ENCODE measurements around the gene HILPDA. TPM values are rescaled to one million over a fixed set of nuclear protein-coding genes. Genes with fewer than 3 reads are reported as not detected.
"Not testable (repeated sequence)": the region's sequence is repeated elsewhere in the genome, so short reads cannot be mapped to it uniquely, and the experiment has no call there.

The HILPDA gene
- total RNA-seq, 2 experiments from 2014 or later: 24.1 to 26.2 TPM

- DNase-seq (peak; percentile 96), ATAC-seq (peak; percentile 92)
- Mint-ChIP-seq H3K4me3 (peak within 1 kb of the TSS; percentile 94), H3K27ac (peak within 1 kb of the TSS; percentile 99), H3K36me3 (ENCODE audit: low read depth) (peaks cover 23% of the 10 kb centered on the region), H3K4me1 (ENCODE audit: low read depth) (peaks cover 27% of the 10 kb centered on the region)
- ChIA-PET POLR2A (interaction anchor here (1.4 kb wide), 1 partner anchor 23 kb away, joined by 5 read pairs; no protein-coding TSS in a partner anchor), CTCF (interaction anchor here (1.1 to 4.8 kb wide), 5 partner anchors 16 to 386 kb away, joined by 3 to 34 read pairs (median 3); partner anchors contain the start of genes ATP6V1F and HILPDA)
- not testable (repeated sequence) for H3K9me3 Mint-ChIP-seq (ENCODE audit: insufficient read depth); H3K27me3 Mint-ChIP-seq (ENCODE audit: low read depth)
These were observed 21.0 kb downstream of the HILPDA start, which contains the start of gene METTL2B for GRCh38 chr7:128476402-128477335. Gene METTL2B (plus strand): TSS chr7:128476748. CDS start chr7:128476766, 18 bp downstream.

- H3K27me3 Mint-ChIP-seq (ENCODE audit: low read depth); H3K9me3 Mint-ChIP-seq (ENCODE audit: insufficient read depth); DNase-seq: not testable (repeated sequence)
- H3K4me3 Mint-ChIP-seq: peak overlapping the region; percentile 94
- ChIA-PET CTCF (interaction anchor here (1.1 to 4.8 kb wide), 4 partner anchors 17 to 385 kb away, joined by 3 to 34 read pairs (median 6); partner anchors contain the start of genes ATP6V1F and HILPDA), POLR2A (interaction anchor here (1.4 kb wide), 1 partner anchor 23 kb away, joined by 5 read pairs; no protein-coding TSS in a partner anchor)
- H3K4me1 Mint-ChIP-seq (ENCODE audit: low read depth): peaks cover 27% of the 10 kb centered on the region
- peak; percentile 4 for ATAC-seq
- H3K27ac Mint-ChIP-seq: peak overlapping the region; percentile 99
- H3K36me3 Mint-ChIP-seq (ENCODE audit: low read depth): peaks cover 23% of the 10 kb centered on the region
These were observed 21.6 kb downstream of the HILPDA start for GRCh38 chr7:128477336-128477690.

DNA sequence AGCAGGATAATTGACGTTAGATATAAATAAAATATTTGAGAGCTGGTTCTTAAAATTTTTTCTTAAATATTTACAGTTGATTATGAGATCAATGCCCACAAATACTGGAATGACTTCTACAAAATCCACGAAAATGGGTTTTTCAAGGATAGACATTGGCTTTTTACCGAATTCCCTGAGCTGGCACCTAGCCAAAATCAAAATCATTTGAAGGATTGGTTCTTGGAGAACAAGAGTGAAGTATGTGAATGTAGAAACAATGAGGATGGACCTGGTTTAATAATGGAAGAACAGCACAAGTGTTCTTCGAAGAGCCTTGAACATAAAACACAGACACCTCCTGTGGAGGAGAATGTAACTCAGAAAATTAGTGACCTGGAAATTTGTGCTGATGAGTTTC is 23.4 kb downstream of the HILPDA start:
- Mint-ChIP-seq H3K4me1 (ENCODE audit: low read depth) (peaks cover 27% of the 10 kb centered on the region), H3K36me3 (ENCODE audit: low read depth) (peaks cover 27% of the 10 kb centered on the region)
- H3K27me3 Mint-ChIP-seq (ENCODE audit: low read depth); DNase-seq; POLR2A ChIA-PET; H3K9me3 Mint-ChIP-seq (ENCODE audit: insufficient read depth); H3K4me3 Mint-ChIP-seq; H3K27ac Mint-ChIP-seq; ATAC-seq: not testable (repeated sequence)
- CTCF ChIA-PET: interaction anchor here (1.3 kb wide), 1 partner anchor 18 kb away, joined by 3 read pairs; no protein-coding TSS in a partner anchor

DNA sequence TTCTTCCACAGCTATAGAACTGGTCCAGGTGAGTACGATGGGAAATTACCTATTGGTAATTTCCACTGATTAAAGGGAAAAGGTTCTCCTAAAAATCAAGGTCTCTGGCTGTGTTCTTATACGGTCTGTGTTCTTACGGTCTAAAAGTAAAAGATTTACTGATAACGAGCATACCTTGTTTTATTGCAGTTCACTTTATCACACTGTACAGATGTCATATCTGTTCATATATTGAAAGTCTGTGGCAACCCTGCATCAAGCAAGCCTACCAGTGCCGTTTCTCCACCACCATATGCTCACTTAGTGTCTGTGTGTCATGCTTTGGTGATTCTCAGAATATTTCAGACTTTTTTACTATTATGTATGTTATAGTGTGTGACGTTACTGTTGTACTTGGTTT is 32.5 kb downstream of the HILPDA start:
- POLR2A ChIA-PET; H3K27ac Mint-ChIP-seq; H3K9me3 Mint-ChIP-seq (ENCODE audit: insufficient read depth); H3K4me3 Mint-ChIP-seq; H3K27me3 Mint-ChIP-seq (ENCODE audit: low read depth); CTCF ChIA-PET; DNase-seq; ATAC-seq; H3K4me1 Mint-ChIP-seq (ENCODE audit: low read depth): not testable (repeated sequence)
- peaks cover 29% of the 10 kb centered on the region for H3K36me3 Mint-ChIP-seq (ENCODE audit: low read depth)

- ATAC-seq: no peak
- DNase-seq: no peak
- Mint-ChIP-seq H3K27ac (no peak overlapping the region), H3K27me3 (ENCODE audit: low read depth) (no peaks in the 10 kb centered on the region), H3K9me3 (ENCODE audit: insufficient read depth) (no peaks in the 10 kb centered on the region), H3K4me1 (ENCODE audit: low read depth) (no peaks in the 10 kb centered on the region), H3K4me3 (no peak overlapping the region), H3K36me3 (ENCODE audit: low read depth) (peaks cover 25% of the 10 kb centered on the region)
- ChIA-PET POLR2A (no interaction called here), CTCF (no interaction called here)
These were observed 41.7 kb downstream of the HILPDA start for GRCh38 chr7:128497405-128497804.

DNA sequence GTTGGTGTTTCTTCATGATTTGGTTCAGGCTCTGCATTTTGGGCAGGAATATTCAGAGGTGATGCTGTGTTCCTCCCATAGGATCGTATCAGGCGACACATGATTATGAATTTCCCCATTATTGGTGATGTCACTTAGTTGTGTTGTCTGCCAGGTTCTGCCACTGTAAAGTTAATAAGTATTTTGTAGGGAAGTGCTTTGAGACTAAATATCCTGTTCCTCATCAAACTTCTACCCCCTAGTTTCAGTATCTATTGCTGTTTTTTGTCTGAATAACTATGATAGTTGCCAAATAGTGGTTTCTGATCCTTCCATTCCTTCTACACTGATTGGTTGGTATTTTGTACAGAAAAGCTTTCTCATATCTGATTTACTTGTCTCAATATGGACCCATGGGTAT is 49.7 kb downstream of the HILPDA start:
- POLR2A ChIA-PET; H3K27ac Mint-ChIP-seq; H3K4me3 Mint-ChIP-seq; H3K27me3 Mint-ChIP-seq (ENCODE audit: low read depth); H3K9me3 Mint-ChIP-seq (ENCODE audit: insufficient read depth); DNase-seq; ATAC-seq: not testable (repeated sequence)
- Mint-ChIP-seq H3K4me1 (ENCODE audit: low read depth) (peaks cover 20% of the 10 kb centered on the region), H3K36me3 (ENCODE audit: low read depth) (peaks cover 15% of the 10 kb centered on the region)
- CTCF ChIA-PET: interaction anchor here (0.7 kb wide), 1 partner anchor 78 kb away, joined by 3 read pairs; no protein-coding TSS in a partner anchor

- ATAC-seq: peak; percentile 57
- H3K9me3 Mint-ChIP-seq (ENCODE audit: insufficient read depth); H3K27ac Mint-ChIP-seq; POLR2A ChIA-PET; H3K4me3 Mint-ChIP-seq; H3K27me3 Mint-ChIP-seq (ENCODE audit: low read depth); CTCF ChIA-PET; DNase-seq; H3K36me3 Mint-ChIP-seq (ENCODE audit: low read depth): not testable (repeated sequence)
- peaks cover 20% of the 10 kb centered on the region for H3K4me1 Mint-ChIP-seq (ENCODE audit: low read depth)
These were observed 51.1 kb downstream of the HILPDA start for GRCh38 chr7:128506819-128507218.

DNA sequence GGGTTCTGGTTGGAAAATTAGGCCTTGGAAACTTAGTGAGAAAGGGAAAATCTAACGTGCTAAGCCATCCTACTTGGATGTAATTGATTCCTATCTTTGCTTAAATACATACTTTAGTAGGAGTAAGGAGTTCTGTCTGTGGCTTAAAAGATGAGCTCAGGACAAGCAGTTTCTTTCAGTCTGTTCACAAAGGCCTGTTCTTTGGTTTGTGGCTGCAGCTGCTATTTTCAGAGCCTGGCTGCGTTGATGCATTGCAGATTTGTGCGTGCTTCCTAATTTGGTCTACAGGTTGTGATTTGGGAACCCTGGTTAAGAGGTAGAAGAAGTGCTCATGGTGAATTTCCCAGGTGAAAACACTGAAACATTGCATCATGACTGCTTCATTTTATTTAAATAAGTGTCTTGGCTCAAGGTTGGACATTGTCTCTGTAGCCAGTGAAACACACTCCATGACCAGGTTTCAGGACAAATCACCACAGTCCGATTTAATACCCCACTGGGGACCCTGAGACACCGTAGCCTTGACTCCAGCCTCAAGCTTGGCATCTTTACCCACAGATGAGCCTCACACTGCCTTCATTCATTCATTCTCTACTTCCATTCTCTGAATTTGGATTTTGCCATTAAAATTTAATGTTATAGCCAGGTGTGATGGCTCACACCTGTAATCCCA is 51.8 kb downstream of the HILPDA start:
- H3K4me1 Mint-ChIP-seq (ENCODE audit: low read depth): peaks cover 20% of the 10 kb centered on the region
- H3K9me3 Mint-ChIP-seq (ENCODE audit: insufficient read depth); POLR2A ChIA-PET; H3K36me3 Mint-ChIP-seq (ENCODE audit: low read depth); ATAC-seq; DNase-seq; H3K27me3 Mint-ChIP-seq (ENCODE audit: low read depth); H3K4me3 Mint-ChIP-seq: not testable (repeated sequence)
- CTCF ChIA-PET: interaction anchor here (1.5 kb wide), 1 partner anchor 80 kb away, joined by 3 read pairs; no protein-coding TSS in a partner anchor
- peak overlapping the region; percentile 20 for H3K27ac Mint-ChIP-seq

Other genes with a start within 250 kb of the HILPDA start
- not detected for gene LEP, start 214.6 kb upstream of the HILPDA start, total RNA-seq
- gene RBM28, start 112.0 kb upstream of the HILPDA start, total RNA-seq: 10 to 100 TPM; 40.4 to 43.3 TPM
- under 1 TPM in 1 of 2 experiments, not detected in 1; 0.16 TPM for gene PRRT4, start 94.2 kb upstream of the HILPDA start, total RNA-seq
- 10 to 100 TPM; 75.3 to 80.8 TPM for gene IMPDH1, start 45.9 kb upstream of the HILPDA start, total RNA-seq
- 10 to 100 TPM; 29.2 to 32.2 TPM for gene METTL2B, start 20.9 kb downstream of the HILPDA start, total RNA-seq
- gene GARIN1A, start 216.4 kb downstream of the HILPDA start, total RNA-seq: under 1 TPM; 0.26 to 0.60 TPM

Data from activated CD8-positive, alpha-beta T cell treated with anti-CD3 and anti-CD28 coated beads, Interleukin-2, amount 10 ng/mL, durations not matched to agents 7 days and 5 days (primary cell).